HG02938 (cell line): Measurements from ENCODE around the gene SFI1.
"Not testable (repeated sequence)": the region's sequence is repeated elsewhere in the genome, so short reads cannot be mapped to it uniquely, and the experiment has no call there.

Source experiments
- ATAC-seq: cut with Tn5 transposase; IDR thresholded peaks from one replicate; pipeline ENCODE4 v1.9.1; 2021; ENCODE audit warnings: mild to moderate bottlenecking, moderate library complexity; ENCODE audit not compliant: unreplicated experiment

The SFI1 gene

GRCh38 chr22:31491218-31491962 lies 4.9 kb upstream of the SFI1 start:
- ATAC-seq, result no peak

GRCh38 chr22:31492151-31492550 lies 4.2 kb upstream of the SFI1 start:
- ATAC-seq, result no peak

- not testable (repeated sequence) for ATAC-seq
These were observed 3.0 kb upstream of the SFI1 start for GRCh38 chr22:31493355-31493754.

- no peak for ATAC-seq
These were observed 993 bp upstream of the SFI1 start for GRCh38 chr22:31495343-31495742.

GRCh38 chr22:31496735-31497146 lies 405 bp downstream of the SFI1 start:
- ATAC-seq, result peak; percentile 19

GRCh38 chr22:31497148-31497938 lies 1.0 kb downstream of the SFI1 start:
- no peak for ATAC-seq

GRCh38 chr22:31501738-31502137 lies 5.4 kb downstream of the SFI1 start:
- ATAC-seq, result no peak

- ATAC-seq, result no peak
These were observed 7.1 kb downstream of the SFI1 start for GRCh38 chr22:31503211-31503964.

- no peak for ATAC-seq
These were observed 7.9 kb downstream of the SFI1 start for GRCh38 chr22:31504282-31504681.

- ATAC-seq, result not testable (repeated sequence)
These were observed 11.2 kb downstream of the SFI1 start for GRCh38 chr22:31507517-31507916.

DNA sequence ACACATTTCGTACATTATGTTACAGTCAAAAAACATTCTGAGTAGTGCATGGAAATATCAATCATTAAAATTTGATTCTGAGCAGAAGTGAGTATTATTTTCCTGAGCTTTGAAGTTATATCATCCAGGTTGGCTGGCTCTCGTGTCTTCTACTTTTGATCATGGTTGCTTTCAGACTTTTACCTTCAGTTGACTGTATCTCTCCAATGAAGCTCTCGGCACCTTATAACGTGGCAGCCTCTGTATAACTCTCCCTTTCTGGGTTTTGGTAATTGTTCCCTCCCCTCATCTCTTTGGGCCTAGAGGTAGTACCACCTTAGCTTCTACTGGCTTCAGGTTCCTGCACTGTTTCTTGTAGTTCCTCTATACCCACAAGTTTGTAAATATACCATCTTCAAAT lies 12.2 kb downstream of the SFI1 start:
- no peak for ATAC-seq

GRCh38 chr22:31509061-31509762 lies 12.9 kb downstream of the SFI1 start:
- ATAC-seq, result no peak

DNA sequence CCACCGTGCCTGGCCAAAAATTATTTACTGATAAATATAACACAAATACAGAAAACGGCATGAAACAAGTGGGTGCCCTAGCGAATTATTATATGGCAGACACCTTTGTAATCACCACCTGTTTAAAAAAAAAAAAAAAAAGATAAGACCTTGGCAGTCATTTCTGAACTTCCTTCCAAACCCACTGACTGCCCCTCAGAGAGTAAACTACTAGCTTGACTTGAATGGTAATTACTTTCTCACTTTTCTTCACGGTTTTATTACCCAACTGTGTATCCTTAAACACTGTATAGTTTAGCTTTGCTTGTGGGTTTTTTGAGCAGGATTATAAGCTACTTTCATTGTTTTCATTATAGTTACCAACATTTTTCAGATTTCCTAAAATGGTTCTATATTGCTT lies 23.7 kb downstream of the SFI1 start:
- no peak for ATAC-seq

DNA sequence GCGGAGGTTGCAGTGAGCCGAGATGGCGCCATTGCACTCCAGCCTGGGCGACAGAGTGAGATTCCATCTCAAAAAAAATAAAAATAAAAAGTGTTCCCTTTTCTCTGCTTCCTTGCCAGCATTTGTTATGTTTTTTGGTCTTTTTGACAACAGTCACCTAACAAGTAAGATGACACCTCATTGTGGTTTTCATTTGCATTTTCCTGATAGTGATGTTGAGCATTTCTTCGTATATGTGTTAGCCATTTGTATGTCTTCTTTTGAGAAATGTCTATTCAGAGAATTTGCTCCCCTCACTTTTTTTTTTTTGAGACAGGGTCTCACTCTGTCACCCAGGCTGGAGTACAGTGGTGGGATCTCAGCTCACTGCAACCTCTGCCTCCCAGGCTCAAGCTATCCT lies 27.8 kb downstream of the SFI1 start:
- ATAC-seq, result not testable (repeated sequence)

DNA sequence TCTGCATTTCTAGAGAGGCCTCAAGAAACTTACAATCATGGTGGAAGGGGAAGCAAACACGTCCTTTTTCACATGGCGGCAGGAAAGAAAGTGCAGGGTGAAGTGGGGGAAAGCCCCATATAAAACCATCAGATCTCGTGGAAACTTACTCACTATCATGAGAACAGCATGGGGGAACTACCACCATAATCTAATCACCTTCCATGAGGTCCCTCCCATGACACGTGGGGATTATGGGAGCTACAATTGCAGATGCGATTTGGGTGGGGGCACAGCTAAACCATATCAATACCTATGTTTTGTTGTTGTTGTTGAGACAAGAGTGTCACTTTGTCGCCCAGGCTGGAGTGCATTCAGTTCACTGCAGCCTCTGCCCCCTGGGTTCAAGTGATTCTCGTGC lies 29.9 kb downstream of the SFI1 start:
- no peak for ATAC-seq

DNA sequence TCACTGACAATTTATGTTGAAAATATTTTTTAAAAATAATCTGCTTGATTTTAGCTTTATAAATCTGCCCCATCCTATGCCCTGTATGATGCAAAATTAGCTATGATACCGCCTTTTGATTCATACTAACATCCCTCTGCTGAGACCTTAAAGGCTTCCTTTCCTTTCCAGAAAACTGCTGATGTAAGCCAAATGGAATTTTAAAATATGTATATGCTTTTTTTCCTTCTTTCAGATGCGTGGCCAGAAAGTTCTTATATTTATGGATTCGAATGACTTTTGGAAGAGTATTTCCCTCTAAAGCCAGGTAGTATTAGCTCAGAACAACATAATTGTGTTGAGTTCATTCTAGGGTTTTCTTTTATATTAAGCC lies 34.5 kb downstream of the SFI1 start:
- no peak for ATAC-seq

DNA sequence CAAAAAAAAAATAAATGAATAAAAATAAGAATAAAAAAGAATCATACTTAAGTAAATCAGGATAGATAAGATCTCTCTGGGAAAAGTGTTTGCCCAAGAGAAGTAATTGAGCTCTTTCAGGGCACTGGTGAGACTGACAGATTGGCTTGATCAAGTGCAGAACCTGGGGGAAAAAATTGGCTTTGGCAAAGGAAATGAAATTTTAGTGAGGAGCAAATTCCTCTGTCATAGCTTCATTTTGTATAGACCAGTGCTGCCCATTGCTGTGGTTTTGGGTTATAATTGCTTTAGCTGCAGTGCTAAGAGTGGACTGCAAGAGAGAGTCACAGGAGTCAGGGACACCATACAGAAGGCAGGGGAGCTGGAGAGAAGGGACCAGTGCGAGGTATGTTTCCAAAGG lies 35.7 kb downstream of the SFI1 start:
- no peak for ATAC-seq

GRCh38 chr22:31533374-31533773 lies 37.0 kb downstream of the SFI1 start:
- no peak for ATAC-seq

GRCh38 chr22:31537019-31537535 lies 40.7 kb downstream of the SFI1 start:
- no peak for ATAC-seq

DNA sequence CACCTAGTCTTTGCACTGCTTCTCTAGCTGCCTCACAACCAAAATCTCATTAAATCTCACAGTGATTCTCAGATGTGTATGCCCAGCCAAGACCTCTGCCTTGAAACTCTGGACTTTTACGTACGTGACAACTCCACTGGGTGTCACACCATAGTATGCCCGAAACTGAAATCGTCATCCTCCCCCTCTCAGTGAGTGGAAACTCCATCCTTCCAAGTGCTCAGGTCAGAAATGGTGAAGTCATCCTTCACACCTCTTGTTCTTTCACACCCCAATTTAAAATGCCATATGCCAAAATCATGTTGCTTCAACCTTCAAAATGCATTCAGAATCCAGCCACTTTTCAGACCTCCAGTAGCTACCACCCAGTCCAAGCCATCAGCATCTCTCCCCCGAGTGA lies 42.5 kb downstream of the SFI1 start:
- peak; percentile 48 for ATAC-seq

DNA sequence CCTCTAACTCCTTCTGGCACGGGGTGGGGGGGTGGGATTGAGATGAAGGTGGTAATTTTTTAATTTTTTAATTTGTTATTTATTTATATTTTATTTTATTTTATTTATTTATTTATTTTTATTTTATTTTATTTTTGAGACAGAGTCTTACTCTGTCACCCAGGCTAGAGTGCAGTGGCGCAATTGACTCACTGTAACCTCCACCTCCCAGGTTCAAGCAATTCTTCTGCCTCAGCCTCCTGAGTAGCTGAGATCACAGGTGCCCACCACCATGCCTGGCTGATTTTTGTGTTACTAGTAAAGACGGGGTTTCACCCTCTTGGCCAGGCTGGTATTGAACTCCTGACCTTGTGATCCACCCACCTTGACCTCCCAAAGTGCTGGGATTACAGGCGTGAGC lies 43.8 kb downstream of the SFI1 start:
- ATAC-seq, result not testable (repeated sequence)
